Right kidney (tissue), 9 donors: ENCODE measurements around the gene SLC30A9.

Experiments used
- DNase-seq: peaks from one replicate; pipeline ENCODE4 v3.0.0-alpha.2; 2016
- long read RNA-seq, 8 donors: transcript quantifications; one replicate each; lab custom pipeline, GENCODE V29; 2026

The SLC30A9 gene
- long read RNA-seq, donor 1, full-length matches to known transcripts = 17 of 84 reads
- long read RNA-seq, donor 1, partial matches to known transcripts = 67 of 84 reads
- long read RNA-seq, donor 1, other reads (novel, unspliced or antisense) = 0 of 84 reads
- long read RNA-seq, donor 2, full-length matches to known transcripts = 7 of 42 reads
- long read RNA-seq, donor 2, partial matches to known transcripts = 35 of 42 reads
- long read RNA-seq, donor 2, other reads (novel, unspliced or antisense) = 0 of 42 reads
- long read RNA-seq, donor 3, full-length matches to known transcripts = 5 of 35 reads
- long read RNA-seq, donor 3, partial matches to known transcripts = 30 of 35 reads
- long read RNA-seq, donor 3, other reads (novel, unspliced or antisense) = 0 of 35 reads
- long read RNA-seq, donor 4, full-length matches to known transcripts = 8 of 8 reads
- long read RNA-seq, donor 4, partial matches to known transcripts = 0 of 8 reads
- long read RNA-seq, donor 4, other reads (novel, unspliced or antisense) = 0 of 8 reads
- long read RNA-seq, donor 5, full-length matches to known transcripts = 13 of 13 reads
- long read RNA-seq, donor 5, partial matches to known transcripts = 0 of 13 reads
- long read RNA-seq, donor 5, other reads (novel, unspliced or antisense) = 0 of 13 reads
- long read RNA-seq, donor 6, full-length matches to known transcripts = 13 of 67 reads
- long read RNA-seq, donor 6, partial matches to known transcripts = 54 of 67 reads
- long read RNA-seq, donor 6, other reads (novel, unspliced or antisense) = 0 of 67 reads
- long read RNA-seq, donor 7, full-length matches to known transcripts = 15 of 23 reads
- long read RNA-seq, donor 7, partial matches to known transcripts = 8 of 23 reads
- long read RNA-seq, donor 7, other reads (novel, unspliced or antisense) = 0 of 23 reads
- long read RNA-seq, donor 8, full-length matches to known transcripts = 15 of 20 reads
- long read RNA-seq, donor 8, partial matches to known transcripts = 5 of 20 reads
- long read RNA-seq, donor 8, other reads (novel, unspliced or antisense) = 0 of 20 reads

DNA sequence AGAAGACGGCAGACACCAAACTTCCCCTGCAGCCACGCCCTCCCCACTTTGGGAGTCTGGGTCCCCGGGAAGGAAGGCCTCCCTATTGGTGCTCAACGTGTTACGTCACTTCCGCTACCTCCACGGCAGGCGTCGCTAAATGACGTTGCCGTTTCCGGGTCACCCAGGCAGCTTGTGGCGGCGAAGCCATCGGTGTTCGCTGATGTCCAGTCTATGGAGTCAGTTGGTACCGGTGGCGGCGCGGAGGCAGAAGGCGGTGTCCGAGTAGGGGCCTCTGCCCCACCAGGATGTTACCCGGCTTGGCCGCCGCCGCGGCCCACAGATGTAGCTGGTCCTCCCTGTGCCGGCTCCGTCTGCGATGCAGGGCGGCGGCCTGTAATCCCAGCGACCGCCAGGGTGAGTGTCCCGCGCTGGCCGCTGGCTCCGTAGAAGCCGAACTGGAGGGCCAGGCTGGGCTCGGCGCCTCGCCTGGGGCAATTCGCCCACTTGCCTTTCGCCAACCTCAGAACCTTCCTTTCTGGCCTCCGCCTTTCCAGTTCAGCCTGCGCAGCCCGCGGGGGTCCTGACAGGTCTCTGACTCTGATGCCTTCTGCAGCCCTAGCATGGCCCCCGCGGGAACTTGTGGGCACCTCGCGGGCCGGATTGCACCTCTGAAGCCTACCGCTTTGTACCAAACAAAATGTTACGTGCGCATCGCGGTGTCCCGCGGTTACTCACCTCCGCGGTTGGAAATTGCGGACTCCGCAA lies at the start of gene SLC30A9:
Gene SLC30A9 (plus strand): TSS at position 166 of the 747 bp plus-strand sequence. CDS start 122 bp downstream, at position 288.
- DNase-seq = peak; percentile 97

DNA sequence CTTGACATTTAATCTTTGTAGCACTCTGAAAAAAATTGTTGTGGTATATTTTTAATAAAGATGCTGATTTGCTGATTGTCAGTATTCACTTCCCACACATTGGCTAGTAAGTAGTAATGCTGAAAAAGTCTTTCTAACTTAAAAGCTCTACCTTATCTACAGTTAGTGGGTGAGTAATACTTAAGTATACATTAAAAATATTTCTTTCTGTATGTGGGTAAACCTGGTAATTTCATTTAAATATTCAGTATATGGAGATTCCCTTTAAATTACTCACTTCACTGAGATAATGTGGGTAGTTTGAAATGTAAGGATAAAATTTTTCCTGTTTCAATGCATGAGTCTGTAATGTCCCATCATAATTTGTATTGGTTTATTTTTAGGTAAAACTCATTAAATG lies 49.5 kb upstream of the SLC30A9 start:
- no peak for DNase-seq

DNA sequence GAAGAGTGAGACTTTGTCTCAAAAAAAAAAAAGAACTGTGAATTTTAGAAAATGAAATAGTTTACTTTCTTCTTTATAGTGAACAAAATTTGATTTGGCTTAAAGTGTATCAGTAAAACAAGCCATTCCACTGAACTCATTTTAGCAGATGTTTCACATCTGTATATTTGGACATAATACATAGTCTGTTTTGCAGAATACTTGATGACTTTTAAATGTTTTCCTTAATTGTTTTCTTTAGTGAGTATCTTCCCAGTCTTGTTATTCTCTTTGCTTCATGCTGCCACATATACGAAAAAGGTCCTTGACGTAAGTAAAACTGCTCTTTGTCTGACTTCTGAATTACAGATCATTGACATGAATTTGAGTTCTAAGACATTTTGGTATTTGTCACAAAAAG lies 46.8 kb upstream of the SLC30A9 start:
- no peak for DNase-seq

DNA sequence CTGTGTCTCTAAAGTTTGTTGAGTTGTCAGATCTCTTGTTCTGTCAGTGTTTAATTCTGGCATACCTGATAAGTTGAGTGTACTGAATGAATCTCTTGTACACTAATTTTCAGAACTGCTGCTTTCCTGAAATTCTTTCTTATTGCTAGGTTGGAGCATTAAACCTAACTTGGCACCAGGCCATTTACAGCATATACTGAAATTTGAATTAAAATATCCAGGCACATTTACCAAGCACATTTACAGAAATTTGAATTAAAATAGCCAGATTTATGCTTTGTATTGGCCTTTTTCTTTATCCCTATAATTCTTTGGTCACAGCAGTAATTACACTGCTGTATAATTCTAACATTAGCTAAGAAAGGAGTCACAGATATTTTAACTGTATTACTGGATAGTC lies 46.2 kb upstream of the SLC30A9 start:
- no peak for DNase-seq

DNA sequence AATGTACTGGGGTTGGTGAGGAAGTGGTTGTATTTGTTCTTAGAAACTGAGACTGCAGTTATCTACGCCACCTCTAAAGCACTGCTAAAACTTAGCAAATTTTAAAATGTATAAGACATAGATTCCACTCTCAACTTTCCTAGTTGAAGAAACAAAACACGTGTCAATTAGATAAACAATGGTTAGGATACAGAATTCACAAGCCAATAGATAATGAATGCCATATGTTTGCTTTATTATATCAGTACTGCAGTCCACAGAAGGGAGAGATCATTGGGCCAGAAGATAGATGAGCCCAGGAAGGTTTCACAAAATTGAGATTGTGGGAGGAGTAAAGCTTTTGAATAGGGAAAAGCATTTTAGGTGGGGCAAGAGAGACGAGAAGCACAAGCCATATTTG lies 40.8 kb upstream of the SLC30A9 start:
- DNase-seq = no peak

DNA sequence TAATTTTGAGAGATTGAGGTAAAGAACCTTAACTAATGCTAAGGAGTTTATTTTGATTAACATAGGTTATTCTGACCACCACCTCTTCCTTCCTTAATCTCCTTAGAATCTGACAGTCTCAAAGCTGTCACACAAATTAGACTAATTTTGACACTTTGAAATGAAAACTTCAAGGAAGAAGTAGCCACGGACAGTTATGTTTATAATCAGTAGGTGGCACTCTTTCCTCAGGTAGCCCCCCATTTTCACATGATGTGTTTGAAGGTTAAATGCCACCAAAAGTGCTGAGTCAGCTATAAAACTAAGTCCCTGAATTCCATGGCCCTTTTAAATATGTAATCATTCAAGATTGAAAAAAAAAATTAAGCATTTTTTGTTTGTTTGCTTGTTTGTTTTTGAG lies 32.7 kb upstream of the SLC30A9 start:
- DNase-seq = no peak

DNA sequence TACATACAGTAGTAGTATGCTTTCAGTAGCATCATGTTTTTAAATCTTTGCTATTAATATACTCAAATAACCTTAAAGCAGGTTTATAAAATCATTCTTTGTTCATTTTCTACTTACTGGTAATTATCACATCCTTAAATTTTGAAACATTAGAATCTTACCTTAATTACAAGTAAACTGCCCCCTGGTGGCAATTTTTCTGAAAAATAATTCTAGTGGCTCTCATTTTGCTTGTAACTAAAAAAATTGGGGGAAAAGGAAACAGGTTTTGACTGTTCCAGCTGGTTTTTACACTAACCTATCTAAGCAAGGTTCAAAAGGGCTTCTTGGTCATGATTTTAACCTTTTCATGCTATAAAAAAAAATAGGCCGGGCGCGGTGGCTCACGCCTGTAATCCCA lies 27.2 kb upstream of the SLC30A9 start:
- no peak for DNase-seq

DNA sequence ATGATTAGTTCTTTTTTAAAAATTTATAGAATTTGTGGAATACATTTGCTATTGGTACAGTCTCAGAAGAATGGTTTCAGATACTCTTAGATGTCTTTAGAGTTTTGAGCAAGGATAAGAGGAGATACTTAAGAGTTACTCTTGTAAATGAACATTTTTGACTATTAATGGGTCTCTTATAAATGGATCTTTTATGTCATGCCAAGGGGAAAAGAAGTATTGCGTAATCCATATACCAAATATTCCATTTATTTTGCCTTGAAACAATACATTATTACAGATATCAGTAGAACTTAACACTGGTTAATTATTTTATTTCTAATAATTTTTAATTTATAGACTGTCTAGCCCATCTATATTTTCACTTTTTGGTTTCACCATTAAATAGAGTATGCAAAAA lies 25.9 kb upstream of the SLC30A9 start:
- no peak for DNase-seq

DNA sequence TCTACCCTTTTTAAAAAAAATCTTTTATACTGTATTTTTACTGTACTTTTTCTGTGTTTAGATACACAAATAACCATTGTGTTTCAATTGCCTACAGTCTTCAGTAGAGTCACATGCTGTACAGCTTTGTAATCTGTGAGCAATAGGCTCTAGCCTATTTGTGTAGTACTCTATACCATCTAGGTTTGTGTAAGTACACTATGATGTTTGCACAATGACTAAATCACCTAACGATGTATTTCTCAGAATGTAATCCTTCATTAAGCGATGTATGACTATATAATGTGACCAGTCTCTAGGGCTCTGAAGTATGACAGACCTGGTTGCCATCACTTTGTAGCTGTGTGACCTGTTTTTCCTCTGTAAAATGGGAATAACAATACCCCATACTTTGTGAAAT lies 22.9 kb upstream of the SLC30A9 start:
- DNase-seq = no peak

DNA sequence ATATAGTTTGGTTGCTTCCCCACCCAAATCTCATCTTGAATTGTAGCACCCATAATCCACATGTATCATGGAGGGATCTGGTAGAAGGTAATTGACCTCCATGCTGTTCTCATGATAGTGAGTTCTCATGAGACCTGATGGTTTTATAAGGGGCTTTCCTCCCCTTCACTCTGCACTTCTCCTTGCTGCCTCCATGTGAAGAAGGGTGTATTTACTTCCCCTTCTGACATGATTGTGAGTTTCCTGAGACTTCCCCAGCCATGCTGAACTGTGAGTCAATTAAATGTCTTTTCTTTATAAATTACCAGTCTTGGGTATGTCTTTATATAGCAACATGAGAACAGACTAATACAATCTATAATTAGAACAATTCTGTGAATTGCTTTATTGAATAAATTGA lies 20.7 kb upstream of the SLC30A9 start:
- DNase-seq = no peak

DNA sequence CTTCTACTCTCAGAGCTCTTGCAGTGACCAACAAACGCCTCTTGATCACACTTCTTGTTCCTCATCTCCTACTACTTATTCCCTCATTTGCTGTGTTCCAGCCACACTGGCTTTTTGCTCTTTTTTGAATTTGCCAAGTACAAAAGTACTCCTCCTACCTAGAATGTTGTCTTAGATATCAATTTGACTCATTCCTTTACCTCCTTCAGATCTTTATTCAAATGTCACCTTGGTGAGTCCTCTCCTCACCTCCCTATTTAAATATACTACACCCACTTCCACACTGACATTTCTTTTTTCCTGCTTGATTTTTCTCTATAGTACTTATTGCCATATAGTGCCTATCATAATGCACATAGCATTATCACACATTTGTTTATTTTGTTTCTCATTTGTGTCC lies 15.0 kb upstream of the SLC30A9 start:
- DNase-seq = no peak

DNA sequence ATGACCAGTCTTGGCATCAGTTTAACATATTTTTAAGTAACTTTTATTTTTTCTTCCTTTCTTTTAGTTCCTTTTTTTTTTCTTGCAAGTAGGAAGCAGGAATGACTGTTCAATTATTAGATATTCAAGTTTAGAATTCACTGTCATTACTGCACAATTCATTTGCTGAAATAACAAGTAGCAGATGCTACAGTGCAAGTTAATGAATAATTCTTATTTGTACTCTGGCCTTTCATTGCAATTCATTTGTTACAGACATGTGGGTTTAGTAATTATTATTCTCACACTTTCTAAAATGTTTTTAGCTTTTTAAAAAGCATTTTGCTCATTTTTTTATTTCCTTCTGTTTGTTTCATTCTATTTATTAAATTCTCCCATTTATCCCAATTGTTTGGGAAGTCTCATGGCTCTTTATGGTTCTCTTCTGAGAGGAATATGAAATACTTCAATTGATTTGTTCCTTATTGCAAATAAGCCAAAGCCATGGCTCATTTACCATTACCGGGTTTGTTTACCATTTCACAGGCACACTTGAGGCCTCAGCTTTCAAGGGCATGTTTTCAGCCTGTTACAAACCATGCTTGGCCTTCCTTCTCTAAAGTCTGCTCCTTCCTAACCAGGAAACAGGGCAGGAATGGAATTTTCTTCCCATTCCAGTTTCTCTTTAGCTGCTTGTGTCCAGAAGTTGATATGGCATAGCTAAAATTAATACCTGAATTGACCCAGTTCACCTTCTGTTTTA lies 13.4 kb upstream of the SLC30A9 start:
- no peak for DNase-seq

DNA sequence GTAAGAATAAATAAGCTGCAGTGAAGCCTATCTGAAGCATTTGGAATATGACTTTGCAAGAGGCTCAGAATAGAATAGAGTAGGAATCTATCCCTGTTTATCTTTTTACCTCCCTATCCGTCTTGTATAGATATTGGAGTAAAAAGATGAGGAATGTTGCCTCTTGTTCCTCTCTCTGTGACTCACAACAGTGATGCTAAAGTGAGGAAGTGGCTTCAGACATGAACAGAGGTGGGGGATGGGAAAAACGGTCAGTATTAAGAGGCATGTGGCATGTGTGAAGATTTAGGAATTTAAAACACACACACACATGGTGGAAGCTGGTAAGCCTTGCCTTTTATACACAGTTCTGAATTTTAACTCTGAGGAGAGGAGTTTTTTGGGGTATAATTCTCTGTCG lies 12.6 kb upstream of the SLC30A9 start:
- DNase-seq = no peak

DNA sequence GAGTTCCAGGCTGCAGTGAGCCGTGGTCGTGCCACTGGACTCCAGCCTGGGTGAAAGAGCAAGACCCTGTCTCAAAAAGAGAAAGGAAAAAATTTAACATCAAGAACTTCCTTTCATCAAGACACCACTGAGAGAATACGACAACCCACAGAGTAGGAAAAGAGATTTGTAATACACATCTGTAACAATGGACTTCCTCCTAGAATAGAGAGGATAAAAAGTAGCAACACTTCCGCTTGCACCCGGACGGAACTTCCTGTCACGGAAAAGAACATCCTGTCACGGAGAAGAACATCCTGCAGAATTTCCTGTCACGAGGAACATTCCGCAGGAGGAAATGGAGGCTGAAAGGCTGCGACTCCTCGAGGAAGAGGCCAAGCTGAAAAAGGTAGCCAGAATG lies 8.9 kb upstream of the SLC30A9 start, which contains the start of gene DCAF4L1:
Gene DCAF4L1 (plus strand): TSS at position 301 of the 400 bp plus-strand sequence. CDS start 37 bp downstream, at position 338.
- no peak for DNase-seq

DNA sequence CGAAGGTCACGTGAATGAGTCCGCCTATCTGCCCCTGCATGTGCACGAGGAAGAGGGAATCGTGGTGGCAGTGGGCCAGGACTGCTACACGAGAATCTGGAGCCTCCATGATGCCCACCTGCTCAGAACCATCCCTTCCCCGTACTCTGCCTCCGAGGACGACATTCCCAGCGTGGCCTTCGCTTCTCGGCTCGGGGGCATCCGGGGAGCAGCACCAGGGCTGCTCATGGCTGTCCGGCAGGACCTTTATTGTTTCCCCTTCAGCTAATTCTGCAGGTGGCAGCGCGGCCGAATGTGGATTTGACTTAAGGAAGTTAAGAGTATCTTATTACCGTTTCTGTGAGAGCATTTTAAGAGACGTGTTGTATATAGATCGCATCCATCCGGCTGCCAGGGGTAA lies 7.6 kb upstream of the SLC30A9 start:
- DNase-seq = no peak

DNA sequence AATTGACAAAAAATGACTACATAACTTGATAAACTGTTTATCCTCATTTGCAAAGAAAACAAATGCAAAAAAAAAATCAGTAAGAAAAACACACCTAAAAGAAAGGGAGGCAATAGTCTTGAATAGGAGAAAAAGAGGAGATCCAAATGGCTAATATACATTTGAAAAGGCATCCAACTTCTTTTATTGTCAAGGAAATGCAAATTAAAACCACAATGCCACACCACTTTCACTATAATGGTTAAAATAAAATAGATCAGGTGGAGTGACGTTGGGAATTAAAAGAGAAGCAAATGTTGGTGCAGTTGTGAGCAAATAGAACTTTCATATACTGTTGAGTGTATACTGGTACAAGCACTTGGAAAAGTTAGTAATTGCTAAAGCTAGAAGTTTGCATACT lies 5.2 kb upstream of the SLC30A9 start:
- DNase-seq = no peak

DNA sequence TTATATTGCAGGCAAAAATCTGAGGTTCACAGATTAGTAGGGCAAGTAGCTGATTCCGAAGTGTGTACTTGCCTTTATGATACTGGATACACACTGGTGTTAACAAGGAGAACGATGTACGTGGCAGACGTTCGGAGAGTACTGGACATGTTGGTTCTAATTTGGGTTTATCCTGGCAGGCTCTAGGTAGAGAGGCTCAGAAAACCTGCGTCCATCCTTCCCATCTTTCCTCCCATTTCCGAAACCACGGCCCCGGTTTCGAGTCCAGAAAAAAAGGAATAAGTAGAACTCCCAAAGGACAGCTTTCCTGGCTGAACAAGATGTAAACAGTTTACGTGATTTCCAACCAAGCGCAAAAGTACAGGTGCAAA lies 351 bp upstream of the SLC30A9 start:
- no peak for DNase-seq

DNA sequence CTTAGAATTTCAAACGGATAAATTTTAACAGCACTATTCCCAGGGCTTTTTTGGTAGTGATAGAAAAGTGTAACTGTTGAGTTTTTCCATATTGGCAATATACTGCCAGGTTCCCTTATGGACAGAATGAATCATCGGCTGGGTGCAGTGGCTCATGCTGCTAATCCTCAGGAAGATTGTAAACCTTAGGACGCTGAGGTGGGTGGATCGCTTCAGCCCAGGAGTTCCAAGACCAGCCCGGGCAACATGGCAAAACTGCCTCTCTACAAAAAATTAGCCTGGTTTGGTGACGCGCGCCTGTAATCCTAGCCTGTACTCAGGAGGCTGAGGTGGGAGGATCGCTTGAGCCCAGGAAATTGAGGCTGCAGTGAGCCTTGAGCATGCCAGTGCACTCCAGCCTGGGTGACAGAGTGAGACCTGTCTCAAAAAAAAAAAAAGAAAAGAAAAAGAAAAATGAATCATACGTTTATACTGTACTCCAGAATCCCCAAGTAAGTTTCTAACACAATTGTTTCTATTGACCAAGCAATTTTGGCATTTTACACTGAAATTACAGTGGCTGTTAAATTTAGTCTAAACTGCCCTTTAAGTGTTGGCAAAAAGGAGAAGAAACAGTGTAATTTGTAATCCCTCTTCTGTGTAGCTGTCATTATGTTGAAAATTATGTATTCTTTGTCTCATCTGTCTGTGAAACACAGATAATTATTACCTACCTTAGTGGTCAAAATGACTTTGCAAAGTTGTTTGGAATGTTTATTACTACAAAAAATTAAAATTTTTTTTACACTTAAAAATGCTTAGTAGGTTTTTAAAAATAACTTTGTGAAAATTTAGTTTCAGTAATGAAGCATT lies 1.8 kb downstream of the SLC30A9 start:
- no peak for DNase-seq

DNA sequence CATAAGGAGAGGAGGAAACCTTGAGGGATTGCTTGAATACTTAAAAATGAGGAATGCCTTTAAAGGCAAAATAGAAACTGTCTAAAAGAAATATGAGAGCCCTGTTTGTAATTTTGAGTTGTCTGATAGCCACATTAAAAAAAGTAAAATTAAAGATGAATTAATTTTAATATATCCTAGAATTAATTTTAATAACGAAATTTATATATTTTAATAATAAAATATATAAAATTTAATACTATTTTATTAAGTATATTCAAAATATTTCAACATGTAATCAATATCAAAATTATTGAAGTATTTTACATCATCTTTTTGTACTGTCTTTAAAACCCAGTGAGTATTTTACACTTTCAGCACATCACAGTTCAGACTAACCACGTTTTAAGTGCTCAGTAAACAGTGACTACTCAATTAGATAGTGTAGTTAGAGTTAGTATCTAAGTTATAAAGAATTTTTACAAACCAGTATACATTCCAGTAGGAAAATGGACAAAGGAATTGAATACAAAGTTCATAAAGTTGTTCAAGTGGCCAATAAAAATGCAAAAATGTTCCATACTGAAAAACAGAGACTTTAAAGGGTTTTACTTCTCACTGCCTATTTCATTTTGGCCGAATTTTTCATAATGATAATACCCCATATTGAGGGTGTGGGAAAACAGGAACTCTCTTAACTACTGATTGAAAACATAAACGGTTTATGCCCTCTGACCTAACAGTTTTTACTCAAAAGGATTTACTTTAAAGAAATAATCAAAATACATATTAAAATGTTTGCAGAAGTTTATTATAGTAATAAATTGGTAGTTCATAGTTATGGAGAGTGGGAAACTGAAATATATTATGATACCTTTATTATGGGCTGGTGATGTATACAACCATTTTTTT lies 2.9 kb downstream of the SLC30A9 start:
- no peak for DNase-seq
